HG02571 (cell line): ENCODE measurements around the gene AVPR2.

Experiments
- ATAC-seq: cut with Tn5 transposase; IDR thresholded peaks from one replicate; pipeline ENCODE4 v1.9.1; 2021; ENCODE audit warnings: mild to moderate bottlenecking, moderate library complexity; ENCODE audit not compliant: unreplicated experiment

Gene AVPR2

DNA sequence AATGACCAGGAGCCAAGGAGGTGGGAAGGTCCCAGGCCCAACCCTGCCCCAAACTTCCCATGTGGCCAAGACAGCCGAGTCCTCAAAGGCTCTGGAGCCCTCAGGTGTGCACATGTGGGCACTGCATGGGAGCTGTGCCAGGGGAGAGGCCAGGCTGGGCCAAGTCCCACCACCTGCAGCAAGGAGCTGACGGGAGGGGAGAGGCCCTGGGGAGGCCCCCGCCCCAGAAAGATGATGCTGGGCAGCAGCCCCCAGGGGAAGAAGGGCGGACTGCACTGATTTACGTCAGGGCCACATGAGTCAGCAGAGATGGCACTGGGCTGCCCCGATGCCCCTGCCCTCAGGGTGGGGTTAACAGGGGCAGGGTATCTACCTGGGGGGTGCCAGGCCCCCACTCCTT, 19.9 kb upstream of the AVPR2 start:
- ATAC-seq, result no peak

DNA sequence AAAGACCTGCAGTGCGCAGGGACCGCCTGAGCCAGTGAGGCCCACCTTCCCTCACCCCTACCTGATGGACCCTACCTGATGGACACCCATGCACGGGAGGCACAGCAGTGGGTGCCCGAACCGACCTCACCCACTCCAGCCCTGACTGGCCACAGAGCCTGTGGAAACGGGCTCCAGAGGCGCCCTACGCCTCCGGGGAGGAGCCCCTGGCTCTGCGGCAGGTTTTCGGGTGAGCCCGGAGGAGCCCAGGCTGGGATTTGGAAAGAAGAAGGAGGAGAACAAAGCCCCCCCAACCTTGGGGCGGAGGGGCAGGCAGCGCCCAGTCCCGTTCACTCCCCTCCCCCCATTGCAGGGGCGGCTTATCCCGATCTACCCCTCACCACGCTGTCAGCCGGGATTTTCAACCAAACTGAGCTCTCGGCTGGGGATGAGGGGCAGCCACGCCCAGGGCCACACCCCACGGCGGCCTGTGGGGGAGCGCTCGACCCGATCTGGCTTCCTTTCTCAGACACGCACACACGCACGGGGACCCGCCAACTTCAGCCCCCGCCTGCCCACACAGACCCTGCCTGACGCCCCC, 19.2 kb upstream of the AVPR2 start:
- ATAC-seq, result no peak

DNA sequence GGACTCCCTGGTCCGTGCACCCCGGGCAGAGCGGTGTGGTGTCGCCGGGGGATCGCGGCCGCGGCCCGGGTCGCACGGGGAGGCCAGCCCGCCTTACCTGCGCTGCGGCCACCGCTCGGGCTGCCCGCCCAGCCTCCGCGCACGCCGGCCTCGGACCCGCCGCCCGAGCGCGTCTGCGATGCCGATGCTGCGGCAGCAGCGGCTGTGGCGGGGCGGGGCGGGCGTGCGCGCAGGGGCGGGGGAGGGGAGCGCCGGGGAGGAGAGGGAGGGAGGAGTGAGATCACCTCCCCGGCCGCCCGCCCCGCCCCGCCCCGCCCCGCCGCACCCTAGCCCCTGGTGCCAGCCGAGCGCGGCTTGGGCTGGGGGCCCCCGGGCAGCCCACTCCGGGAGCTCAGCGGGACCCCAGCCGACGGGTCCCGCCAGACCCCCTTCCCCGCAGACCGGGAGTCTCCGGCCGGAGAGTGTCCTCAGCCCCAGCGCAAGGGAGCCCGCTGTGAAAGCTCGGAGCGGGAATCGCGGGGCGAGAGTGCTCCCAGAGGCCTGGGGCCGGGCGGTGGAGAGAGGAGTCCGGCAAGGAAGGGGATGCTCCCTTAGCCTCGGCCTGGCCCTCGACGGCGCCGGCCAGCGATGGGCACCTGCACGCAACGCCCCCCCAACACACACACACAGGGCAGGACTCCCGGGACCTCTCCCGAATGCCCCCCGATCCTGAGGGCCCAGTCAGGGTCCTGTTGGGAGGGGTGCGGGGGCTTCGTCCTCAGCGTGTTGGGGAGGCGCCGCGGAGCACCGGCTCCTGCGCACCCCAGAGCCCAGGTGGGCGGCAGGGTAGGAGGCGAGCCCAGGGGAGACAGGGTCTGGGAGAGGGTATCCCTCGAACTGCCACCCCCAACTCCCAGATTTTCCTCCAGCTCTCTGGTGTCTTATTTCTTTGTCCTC, 18.2 kb upstream of the AVPR2 start, which contains the start of gene L1CAM:
TSS of gene L1CAM (minus strand) at position 206 of the 936 bp plus-strand sequence. CDS start 10,337 bp downstream, outside the sequence.
- ATAC-seq, result no peak

DNA sequence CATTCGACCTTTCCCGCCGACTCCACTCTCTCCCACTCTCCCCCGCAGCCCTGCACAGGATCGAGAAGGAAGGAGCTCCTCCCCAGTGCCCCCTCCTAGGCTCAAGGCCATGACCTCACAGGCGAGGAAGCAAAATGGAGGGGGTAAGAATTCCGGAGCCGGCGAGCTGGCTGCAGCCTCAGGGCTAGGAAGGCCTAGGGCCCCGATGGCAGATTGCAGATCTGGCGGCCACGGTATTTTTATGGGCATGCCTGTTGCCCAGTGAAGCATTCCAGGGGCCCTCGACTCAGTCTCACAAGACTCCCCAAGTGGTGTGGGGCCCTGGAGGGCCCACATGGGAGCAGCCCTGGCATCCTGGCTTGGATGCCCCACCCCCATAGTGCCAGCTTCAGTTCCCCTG, 17.6 kb upstream of the AVPR2 start:
- ATAC-seq, result no peak

DNA sequence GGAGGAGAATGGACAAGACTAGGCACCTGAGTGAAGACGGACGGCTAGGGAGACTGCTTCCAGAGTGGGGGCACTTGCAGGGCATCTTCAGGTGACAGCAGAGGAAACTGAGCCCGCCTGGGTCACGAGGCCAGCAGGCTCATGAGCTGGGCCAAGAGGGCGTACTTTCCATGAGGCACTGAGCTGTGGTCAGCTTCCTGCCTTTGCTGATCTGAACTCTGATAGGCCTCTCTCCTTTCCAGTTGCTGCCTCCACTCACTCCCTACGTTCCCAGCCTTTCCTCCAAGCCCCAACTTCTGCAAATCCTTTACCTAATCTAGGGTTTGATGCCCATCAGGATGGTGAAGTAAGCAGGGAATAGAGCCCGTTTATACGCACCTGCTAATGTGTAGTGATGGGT, 17.1 kb upstream of the AVPR2 start:
- ATAC-seq, result no peak

DNA sequence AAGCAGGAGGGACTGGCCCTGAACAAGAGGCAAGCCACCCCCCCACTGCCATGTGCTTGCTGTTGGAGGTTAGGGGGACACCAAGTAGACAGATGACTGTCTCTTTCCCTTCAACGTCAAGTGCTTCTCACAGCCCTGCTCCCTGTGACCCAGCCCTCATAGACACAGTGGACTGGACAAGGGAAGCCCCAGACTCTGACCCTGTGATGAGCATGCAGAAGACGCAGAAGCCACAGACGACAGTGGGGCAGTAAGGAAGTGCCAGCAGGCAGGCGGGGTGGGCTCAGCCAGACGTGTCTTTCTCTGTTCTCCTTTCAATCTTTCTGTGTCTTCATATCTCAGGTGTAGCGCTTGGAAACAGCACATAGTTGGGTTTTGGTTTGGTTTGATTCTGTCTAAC, 16.1 kb upstream of the AVPR2 start:
- ATAC-seq, result no peak

DNA sequence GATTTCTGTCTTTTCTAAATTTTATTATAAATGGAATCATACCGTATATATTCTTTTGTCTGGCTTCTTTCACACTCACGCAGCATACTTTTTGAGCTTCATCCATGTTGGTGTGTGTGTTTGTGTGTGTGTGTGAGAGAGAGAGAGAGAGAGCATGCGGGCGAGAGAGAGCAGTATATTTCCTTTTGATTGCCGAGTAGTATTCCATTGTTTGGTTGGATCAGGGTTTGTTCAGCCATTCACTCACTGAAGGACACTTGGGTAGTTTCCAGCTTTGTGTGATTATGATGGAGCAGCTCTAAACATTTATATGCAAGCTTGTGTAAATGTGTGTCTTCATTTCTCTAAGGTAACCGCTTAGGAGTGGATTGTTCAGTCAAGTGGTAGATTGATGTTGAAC, 15.3 kb upstream of the AVPR2 start:
- ATAC-seq, result no peak

DNA sequence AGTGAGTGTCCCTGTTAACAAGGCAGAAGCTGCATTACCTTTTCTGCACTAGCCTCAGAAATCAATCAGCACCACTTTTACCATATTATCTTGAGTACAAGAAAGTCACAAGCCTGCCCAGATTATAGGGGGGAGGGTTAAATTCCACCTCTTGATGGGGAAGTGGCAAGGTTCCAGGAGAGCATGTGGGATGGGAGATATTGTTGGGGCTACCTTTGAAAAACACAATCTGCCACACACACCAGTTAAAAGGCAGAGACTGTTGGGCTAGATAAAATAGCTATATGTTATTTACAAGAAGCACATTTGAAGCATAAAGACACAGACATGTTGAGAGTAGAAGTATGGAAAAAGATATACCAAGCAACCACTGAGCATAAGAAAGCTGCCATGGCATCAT, 6.6 kb upstream of the AVPR2 start:
- ATAC-seq, result no peak

DNA sequence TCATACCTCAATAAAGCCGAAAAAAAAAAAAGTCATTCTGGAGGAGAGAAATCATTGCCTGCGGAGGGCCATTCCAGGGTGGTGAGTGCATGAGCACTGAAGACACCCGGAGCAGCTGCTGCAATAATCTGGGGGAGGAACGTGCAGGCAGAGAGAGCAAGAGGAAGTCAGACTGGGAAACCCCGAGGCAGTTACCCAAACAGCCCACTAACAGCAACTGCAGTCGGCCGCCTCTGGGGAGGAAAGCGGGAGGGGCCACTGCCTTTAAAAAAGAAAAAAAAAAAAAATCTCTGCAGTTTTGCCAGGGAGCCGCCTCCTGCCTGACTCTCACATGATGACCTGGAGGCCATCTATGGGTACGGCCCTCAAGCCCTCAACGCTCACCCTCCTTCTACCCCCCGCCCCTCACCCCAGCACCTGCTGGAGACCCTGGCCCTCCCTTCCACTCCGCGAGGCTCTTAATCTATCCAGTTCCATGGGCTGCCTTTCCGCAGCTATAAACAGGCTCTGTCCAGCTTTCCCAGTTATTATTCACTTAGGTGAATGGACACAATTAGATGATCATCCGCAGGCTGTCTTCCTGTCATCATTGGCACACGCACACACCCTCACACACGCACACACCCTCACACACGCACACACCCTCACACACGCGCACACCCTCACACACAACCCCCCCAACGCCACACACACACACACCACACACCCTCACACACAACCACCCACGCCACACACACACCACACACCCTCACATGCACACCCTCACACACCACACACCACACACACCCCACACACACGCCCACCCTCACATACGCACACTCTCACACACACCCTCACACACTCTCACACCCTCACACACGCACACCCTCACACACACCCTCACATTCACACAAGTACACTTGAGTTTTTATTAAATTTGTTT, 3.4 kb upstream of the AVPR2 start:
- peak; percentile 71 for ATAC-seq

DNA sequence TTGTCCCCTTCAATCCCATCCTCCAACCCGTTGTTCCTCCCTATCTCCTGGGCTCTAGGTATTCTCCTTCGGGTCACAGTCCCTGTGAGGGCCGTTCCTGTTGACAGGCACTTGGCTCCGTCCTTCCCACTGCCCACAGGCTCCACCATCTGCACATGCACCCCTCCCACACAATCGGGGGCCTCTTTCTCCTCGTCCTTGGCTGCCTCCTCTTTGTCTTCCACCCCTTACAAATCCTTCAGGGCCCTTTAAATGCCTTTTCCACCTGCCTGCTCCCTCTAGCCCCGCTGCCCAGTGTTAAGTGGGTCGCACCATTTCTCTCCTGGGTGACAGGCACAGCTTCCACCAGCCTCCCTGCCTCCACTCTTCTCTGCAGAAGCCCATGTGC, 2.7 kb upstream of the AVPR2 start:
- ATAC-seq, result no peak

DNA sequence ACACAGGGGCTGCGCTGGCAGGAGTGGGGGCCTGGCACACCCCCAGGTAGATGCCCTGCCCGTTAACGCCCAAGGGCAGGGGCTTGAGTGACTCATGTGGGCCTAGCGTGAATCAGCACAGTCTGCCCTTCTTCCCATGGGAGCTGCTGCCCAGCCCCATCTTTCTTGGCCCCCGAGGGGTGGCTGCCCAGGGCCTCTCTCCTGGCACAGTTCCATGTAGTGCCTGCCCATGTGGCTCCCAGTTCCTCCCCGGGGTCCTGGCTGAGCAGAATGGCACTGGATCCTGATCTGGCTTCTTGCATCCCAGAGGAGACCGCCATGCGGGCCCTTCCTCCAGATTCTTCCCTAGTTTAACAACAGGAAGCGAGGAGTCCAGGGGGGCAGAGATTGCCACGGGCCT, 2.1 kb upstream of the AVPR2 start:
- no peak for ATAC-seq

DNA sequence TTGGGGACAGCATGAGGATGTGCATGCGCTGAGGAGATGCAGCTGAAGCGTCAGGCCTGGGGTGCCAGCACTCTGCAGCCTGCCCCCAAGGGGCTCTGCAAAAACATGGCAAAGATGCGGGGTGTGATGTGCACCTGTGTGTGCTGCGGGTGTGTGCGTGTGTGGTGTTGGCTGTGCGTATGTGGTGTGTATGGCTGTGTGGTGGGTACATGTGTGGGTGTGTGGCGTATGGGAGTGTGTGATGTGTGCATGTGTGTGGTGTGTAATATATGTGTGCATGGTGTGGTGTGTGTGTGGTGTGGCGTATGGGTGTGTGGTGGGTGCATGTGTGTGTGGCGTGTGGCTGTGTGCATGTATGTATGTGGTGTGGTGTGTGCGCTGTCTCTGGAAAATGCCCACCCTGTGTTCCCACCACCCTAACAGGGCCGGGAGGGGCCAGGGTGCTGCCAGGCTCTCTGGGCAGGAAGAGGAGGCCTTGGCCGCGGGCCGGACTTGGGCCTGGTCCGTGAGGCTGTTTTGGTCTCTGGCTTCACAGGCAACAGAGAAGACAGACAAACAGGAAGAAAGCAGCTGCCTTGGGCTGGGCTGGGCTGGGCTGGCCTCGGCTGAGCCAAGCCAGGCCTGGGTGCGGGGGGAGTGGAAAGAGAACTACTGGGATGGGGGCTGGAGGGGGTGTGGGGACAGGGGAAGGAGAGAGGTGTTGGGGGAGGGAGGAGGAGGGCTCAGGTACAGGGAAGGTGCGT, 1.1 kb upstream of the AVPR2 start:
- no peak for ATAC-seq

DNA sequence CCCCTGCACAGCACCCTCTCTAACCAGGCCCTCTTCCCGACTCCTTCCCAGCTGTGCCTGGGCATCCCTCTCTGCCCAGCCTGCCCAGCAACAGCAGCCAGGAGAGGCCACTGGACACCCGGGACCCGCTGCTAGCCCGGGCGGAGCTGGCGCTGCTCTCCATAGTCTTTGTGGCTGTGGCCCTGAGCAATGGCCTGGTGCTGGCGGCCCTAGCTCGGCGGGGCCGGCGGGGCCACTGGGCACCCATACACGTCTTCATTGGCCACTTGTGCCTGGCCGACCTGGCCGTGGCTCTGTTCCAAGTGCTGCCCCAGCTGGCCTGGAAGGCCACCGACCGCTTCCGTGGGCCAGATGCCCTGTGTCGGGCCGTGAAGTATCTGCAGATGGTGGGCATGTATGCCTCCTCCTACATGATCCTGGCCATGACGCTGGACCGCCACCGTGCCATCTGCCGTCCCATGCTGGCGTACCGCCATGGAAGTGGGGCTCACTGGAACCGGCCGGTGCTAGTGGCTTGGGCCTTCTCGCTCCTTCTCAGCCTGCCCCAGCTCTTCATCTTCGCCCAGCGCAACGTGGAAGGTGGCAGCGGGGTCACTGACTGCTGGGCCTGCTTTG, 1.1 kb downstream of the AVPR2 start:
- no peak for ATAC-seq

DNA sequence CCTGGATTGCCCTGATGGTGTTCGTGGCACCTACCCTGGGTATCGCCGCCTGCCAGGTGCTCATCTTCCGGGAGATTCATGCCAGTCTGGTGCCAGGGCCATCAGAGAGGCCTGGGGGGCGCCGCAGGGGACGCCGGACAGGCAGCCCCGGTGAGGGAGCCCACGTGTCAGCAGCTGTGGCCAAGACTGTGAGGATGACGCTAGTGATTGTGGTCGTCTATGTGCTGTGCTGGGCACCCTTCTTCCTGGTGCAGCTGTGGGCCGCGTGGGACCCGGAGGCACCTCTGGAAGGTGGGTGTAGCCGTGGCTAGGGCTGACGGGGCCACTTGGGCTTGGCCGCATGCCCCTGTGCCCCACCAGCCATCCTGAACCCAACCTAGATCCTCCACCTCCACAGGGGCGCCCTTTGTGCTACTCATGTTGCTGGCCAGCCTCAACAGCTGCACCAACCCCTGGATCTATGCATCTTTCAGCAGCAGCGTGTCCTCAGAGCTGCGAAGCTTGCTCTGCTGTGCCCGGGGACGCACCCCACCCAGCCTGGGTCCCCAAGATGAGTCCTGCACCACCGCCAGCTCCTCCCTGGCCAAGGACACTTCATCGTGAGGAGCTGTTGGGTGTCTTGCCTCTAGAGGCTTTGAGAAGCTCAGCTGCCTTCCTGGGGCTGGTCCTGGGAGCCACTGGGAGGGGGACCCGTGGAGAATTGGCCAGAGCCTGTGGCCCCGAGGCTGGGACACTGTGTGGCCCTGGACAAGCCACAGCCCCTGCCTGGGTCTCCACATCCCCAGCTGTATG, 1.8 kb downstream of the AVPR2 start:
- no peak for ATAC-seq

DNA sequence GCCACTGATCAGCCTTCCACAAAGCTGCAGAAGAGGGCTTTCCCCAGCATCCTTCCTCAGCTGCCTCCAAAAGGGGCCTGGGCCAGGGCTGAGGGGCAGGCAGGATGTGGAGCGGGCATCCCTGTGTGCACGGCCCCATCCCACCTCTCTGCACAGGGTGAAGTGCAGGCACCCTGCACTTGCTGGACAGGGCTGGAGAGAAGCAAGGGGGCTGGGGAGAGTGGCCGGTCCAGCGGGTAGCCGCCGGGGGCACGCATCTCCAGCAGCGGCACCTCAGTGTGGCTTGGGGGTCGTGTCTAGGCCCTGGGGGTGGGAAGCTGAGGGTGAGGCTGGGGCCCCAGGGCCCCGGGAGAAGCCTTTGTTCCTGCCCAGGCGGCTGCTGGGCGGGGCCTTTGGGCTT, 3.0 kb downstream of the AVPR2 start:
- ATAC-seq, result no peak

DNA sequence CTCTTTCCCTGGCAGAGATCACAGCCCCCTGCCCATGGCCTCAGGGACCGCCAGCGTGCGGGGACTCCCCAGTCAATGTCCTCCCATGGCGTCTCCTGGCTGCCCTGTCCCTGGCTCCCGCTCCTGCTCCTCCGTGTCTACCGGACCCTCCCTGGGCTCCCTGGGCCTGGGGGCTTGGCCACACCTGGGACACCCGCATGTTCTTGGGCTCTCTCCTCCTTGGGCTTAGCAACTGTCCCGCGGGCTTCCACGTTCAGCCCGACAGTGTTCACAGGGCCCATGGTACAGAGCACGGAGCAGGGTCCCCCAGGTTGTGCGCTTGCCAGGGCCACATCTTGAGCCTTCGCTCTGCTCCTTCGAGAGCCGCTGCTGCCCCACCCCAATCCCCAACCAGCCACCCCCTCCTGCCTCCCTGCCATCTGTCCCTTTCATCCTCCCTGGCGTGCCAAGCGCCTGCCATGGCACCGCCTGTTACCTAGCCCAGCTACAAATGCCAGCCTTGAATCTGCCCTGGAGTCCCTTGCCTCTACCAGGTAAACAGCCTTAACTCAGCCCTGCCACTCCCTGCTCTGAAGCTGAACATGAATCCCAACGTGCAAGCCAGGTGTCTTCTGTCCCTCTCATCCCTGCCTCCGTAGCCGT, 3.9 kb downstream of the AVPR2 start:
- no peak for ATAC-seq

DNA sequence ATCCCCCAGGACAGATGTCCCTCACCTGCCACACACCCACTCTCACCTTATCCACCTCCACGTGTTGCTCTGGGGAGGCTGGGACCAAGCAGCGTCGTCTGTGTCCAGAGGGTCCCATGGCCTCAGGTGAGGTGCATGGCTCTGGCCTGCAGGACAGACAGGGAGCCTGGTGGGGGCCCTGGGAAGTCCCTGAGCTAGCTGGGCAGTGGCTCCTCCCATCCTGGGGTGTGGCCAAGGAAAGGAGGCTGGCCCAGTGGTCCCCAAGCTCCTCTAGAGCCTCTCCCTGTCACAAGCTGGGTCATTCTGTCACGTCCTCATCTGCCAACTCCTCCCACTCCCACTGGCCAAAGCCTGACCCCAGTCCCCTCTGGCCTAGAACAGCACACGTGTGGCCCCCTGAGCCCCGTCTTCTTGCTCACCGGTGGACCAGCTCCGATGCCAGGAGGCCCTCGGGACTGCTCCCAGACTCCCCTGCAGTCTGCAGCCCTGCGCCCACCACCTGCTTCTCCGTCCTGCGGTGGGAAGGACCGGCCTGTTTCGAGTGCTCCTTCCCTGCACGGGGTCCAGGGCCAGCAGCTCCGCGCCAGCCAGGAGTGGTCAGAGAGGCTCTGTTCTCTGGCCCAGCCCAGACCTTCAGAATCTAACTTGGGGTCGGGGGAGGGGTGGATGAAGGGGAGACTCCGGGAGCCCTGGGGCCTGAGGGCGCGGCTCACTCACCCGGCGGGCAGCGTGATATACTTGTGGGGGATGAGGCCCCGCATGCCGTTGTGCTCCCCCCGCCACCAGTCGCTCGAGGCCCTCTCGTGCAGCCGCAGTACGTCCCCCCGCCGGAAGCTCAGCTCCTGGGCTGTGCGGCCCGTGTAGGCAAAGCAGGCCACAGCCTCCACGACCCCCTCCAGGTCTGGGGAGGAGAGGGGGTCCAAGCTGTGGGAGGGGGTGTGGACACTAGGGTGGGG, 4.8 kb downstream of the AVPR2 start:
- no peak for ATAC-seq

DNA sequence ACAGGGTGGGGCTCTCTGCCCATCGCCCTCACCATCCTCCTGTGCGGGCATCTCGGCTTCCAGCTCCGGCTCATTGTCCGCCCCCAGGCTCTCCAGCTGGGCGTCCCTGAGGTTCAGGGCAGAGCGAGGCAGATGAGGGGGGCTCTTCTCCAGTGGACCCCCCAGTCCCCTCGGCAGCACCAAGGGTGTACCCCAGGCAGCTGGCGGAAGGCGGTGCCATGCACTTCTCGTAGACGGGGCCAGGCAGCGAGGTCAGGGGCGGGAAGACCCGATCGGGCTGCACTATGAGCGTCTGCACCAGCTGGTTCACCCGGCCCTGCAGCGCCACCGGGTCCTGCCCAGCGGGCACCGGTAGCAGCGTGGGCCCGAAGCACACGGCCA, 5.5 kb downstream of the AVPR2 start:
- no peak for ATAC-seq
